Measurements from ENCODE around the gene SRPK2.

DNA sequence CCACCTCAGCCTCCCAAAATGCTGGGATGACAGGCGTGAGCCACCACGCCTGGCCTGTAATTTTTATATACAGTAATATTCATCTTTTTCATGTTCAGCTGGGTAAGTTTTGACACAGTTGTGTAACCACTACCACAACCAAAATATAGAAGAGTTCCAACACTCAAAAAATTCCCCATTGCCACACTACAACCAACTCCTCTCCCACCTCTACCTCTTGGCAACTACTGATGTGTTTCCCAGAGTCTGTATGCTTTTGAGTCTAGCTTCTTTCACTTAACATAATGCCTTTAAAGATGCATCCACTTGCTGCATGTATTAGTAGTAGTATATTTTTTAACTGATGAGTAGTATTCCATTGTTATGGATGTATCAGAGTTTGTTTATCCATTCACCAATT, 90.7 kb downstream of the SRPK2 start:
- TF ChIP-seq, protein P1, sequence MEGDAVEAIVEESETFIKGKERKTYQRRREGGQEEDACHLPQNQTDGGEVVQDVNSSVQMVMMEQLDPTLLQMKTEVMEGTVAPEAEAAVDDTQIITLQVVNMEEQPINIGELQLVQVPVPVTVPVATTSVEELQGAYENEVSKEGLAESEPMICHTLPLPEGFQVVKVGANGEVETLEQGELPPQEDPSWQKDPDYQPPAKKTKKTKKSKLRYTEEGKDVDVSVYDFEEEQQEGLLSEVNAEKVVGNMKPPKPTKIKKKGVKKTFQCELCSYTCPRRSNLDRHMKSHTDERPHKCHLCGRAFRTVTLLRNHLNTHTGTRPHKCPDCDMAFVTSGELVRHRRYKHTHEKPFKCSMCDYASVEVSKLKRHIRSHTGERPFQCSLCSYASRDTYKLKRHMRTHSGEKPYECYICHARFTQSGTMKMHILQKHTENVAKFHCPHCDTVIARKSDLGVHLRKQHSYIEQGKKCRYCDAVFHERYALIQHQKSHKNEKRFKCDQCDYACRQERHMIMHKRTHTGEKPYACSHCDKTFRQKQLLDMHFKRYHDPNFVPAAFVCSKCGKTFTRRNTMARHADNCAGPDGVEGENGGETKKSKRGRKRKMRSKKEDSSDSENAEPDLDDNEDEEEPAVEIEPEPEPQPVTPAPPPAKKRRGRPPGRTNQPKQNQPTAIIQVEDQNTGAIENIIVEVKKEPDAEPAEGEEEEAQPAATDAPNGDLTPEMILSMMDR (IDR thresholded peaks at IDR 0.05; ENCODE audit: poor library complexity, severe bottlenecking): no peak
- no peak for TF ChIP-seq EP300 (conservative IDR thresholded peaks at IDR 0.05; ENCODE audit: poor library complexity, severe bottlenecking)
- TF ChIP-seq POLR2AphosphoS5 (IDR thresholded peaks at IDR 0.05): no peak
- TF ChIP-seq RAD21 (conservative IDR thresholded peaks at IDR 0.05): no peak
- no peak for TF ChIP-seq EZH2 (IDR thresholded peaks at IDR 0.05; ENCODE audit: borderline replicate concordance, insufficient read depth, low read length, poor library complexity, severe bottlenecking)

Measured in neural cell (in vitro differentiated cells).